Fibroblast of the aortic adventitia (primary cell): ENCODE measurements around the gene C3orf18. TPM values are rescaled to one million over a fixed set of nuclear protein-coding genes. Genes with fewer than 3 reads are reported as not detected.

Source experiments
- DNase-seq: peaks from one replicate; pipeline ENCODE4 v3.0.0-alpha.2; 2010; ENCODE audit warnings: low read depth
- H3K4me3 ChIP-seq: 2 replicates; pipeline ENCODE4 v1.5.1; 2011; ENCODE audit warnings: low read depth, mild to moderate bottlenecking, control low read depth, low read length, moderate library complexity
- total RNA-seq: library from RNA; depleted of rRNA; stranded (reverse); fragments of >200 nt; gene quantifications from 2 replicates; pipeline ENCODE4 v1.2.3, GENCODE V29; 2012; ENCODE audit warnings: low replicate concordance
- TF ChIP-seq, protein P1 (sequence below): IDR thresholded peaks from 2 replicates; pipeline ENCODE4 v1.5.1; 2011; ENCODE audit warnings: mild to moderate bottlenecking, low read length, control low read depth, inconsistent platforms; ENCODE audit not compliant: insufficient read depth

Gene C3orf18
- total RNA-seq, 1 donor, result 13.3 TPM

DNA sequence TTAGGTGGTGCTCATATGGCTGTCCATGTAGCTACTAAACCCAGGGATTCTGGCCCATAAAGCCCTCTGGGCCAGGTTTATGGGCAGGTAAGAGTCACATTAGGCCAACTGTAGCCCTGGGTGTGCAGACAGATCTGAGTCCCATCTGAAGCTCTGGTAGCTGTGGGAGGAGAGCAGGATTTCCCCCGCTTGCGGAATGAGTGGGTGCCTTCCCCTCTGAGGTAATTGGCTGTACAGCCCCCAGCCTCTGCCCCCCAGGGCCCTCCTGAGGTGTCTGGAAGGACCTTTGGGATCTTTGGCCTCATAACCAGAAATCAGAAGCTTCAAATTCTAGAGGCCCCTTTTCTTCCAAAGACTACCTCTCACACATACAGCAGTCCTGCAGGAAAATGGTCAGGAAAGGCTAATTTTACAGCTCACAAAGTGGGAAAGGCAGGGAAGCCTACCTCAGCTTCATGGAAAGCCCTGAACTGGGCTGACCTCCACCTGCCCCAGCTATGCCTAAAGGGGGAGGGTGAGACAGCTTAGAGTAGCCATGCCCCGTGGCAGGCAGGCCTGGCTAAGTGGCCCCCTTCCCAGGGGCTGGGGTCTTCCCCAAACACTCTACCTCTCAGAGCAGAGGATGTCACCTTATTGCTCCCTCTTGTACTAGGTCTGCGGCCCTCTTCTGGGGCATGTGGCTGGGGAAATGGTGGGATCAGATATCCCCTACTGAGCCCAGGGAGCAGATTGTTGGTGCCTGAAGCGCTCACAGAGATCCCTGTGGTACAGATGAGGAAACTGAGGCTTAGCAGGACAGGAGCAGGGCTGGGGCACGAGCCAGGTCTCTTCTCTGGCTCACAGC is 18.6 kb upstream of the C3orf18 start:
- no peak for DNase-seq
- TF ChIP-seq, protein P1, sequence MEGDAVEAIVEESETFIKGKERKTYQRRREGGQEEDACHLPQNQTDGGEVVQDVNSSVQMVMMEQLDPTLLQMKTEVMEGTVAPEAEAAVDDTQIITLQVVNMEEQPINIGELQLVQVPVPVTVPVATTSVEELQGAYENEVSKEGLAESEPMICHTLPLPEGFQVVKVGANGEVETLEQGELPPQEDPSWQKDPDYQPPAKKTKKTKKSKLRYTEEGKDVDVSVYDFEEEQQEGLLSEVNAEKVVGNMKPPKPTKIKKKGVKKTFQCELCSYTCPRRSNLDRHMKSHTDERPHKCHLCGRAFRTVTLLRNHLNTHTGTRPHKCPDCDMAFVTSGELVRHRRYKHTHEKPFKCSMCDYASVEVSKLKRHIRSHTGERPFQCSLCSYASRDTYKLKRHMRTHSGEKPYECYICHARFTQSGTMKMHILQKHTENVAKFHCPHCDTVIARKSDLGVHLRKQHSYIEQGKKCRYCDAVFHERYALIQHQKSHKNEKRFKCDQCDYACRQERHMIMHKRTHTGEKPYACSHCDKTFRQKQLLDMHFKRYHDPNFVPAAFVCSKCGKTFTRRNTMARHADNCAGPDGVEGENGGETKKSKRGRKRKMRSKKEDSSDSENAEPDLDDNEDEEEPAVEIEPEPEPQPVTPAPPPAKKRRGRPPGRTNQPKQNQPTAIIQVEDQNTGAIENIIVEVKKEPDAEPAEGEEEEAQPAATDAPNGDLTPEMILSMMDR, result no peak
- no peak overlapping the region for H3K4me3 ChIP-seq

DNA sequence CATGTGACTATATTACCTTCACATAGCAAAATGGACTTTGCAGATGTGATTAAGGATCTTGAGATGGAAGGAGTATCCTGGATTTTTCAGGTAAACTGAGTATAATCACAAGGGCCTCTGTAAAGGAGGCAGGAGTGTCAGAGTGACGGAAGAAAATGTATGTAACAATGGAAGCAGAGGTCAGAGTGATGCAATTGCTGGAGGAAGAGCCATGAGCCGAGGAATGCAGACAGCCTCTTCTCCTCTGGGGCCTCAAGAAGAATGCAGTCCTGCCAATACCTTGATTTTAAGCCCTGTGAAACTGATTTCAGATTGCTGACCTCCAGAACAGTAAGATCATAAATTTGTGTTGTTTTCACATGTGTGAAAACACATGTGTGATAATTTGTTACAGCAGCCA is 16.8 kb upstream of the C3orf18 start:
- peak; percentile 29 for DNase-seq
- TF ChIP-seq, protein P1, result no peak
- no peak overlapping the region for H3K4me3 ChIP-seq

- DNase-seq, result no peak
- H3K4me3 ChIP-seq, result no peak overlapping the region
- TF ChIP-seq, protein P1, result no peak
Observed at GRCh38 chr3:50583897-50584296, 16.4 kb upstream of the C3orf18 start.

GRCh38 chr3:50582083-50582482 is 14.5 kb upstream of the C3orf18 start:
- TF ChIP-seq, protein P1, result no peak
- no peak overlapping the region for H3K4me3 ChIP-seq
- no peak for DNase-seq

- DNase-seq, result no peak
- TF ChIP-seq, protein P1, result no peak
- no peak overlapping the region for H3K4me3 ChIP-seq
Observed at GRCh38 chr3:50581459-50581842, 13.9 kb upstream of the C3orf18 start.

DNA sequence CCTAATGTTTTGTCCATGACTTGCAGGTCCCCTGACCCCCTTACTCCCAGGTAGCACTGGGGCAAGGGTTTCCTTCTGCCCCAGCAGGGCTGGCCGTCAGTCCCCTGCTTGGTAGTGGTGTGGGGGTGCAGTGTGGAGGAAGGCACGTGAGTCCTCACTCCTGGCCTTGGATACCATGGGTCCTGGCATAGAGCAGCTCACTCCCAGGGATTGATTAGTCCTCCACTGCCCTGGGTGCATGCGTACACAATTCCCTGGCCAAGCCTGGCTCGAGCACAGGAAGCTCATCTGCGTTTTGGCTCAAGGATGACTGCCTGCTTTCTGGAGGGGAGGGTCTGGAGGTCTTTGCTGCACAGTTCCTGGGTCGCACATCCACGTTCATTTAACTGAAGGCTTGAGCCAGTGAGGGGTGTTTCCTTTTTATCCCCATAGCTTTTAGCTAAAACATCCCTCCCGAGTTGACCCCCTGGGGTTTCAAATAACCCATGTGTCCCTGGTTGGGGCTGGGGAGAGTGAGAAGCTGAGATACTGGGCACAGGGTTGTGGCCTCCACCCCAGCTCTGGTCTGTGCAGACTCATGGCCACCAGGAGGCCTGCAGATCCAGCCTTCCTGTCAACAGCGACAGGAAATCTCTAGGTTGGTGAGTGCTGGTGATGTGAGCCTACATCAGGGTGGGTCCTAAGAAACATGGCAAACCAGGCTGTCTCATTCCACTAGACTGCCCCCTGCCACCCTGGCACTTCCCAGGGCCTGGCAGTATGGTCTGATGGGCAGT is 13.3 kb upstream of the C3orf18 start:
- TF ChIP-seq, protein P1, result peak; percentile 9
- no peak overlapping the region for H3K4me3 ChIP-seq
- DNase-seq, result no peak
